Kidney (tissue), 14 donors: ENCODE results near the gene ARMC8. TPM values are rescaled to one million over a fixed set of nuclear protein-coding genes. Genes with fewer than 3 reads are reported as not detected.

Source experiments
- DNase-seq, 5 donors: peaks; one replicate each; pipeline ENCODE4 v3.0.0-alpha.2; 2013 to 2020
- FAIRE-seq: peaks from 2 replicates; lab custom pipeline; 2012; peaks lifted over from hg19 to GRCh38; lab: Jason Lieb, UNC
- H3K27ac ChIP-seq, 2 donors: one replicate each; pipeline ENCODE4 v1.7.0; 2013; ENCODE audit warnings: low read depth in 2 of 2, low read length in 2 of 2, inconsistent platforms in 1 of 2
- H3K27me3 ChIP-seq: one replicate; pipeline ENCODE4 v1.7.1; 2013; ENCODE audit warnings: low read length, inconsistent platforms; ENCODE audit not compliant: control insufficient read depth, insufficient read depth
- H3K36me3 ChIP-seq, 3 donors: one replicate each; pipeline versions ENCODE4 v1.7.0 to v1.7.1; 2013; ENCODE audit warnings: low read length in 3 of 3, control low read depth in 1 of 3, inconsistent platforms in 1 of 3; ENCODE audit not compliant: insufficient read depth in 3 of 3, control insufficient read depth in 2 of 3
- H3K4me1 ChIP-seq, 3 donors: one replicate each; pipeline versions ENCODE4 v1.7.0 to v1.7.1; 2013; ENCODE audit warnings: low read length in 3 of 3, inconsistent platforms in 1 of 3, low read depth in 1 of 3; ENCODE audit not compliant: control insufficient read depth in 2 of 3, insufficient read depth in 2 of 3
- H3K4me3 ChIP-seq, 3 donors: one replicate each; pipeline versions ENCODE4 v1.7.0 to v1.8.1; 2013; ENCODE audit warnings: low read length in 3 of 3, control low read depth in 1 of 3, inconsistent platforms in 1 of 3
- H3K9ac ChIP-seq, 3 donors: one replicate each; pipeline versions ENCODE4 v1.7.0 to v1.7.1; 2013; ENCODE audit warnings: low read length in 3 of 3, control low read depth in 1 of 3, inconsistent platforms in 1 of 3
- H3K9me3 ChIP-seq, 3 donors: one replicate each; pipeline versions ENCODE4 v1.7.0 to v1.7.1; 2013; ENCODE audit warnings: low read length in 3 of 3, control low read depth in 1 of 3, inconsistent platforms in 1 of 3; ENCODE audit not compliant: control insufficient read depth in 2 of 3, insufficient read depth in 1 of 3
- intact Hi-C: fragments of 100-400 bp; cut with DNase I; formaldehyde crosslinking; loops from one replicate; pipeline ENCODE4 v1.11.1; 2022
- polyA plus RNA-seq: library from polyadenylated mRNA; stranded (reverse); fragments of 350-450 nt; fragmentation: Illumina TruSeq; extraction: RNeasy Lipid Tissue Mini Kit (QIAGEN cat#74804); gene quantifications from one replicate; pipeline ENCODE4 v1.2.3, GENCODE V29; 2014; ENCODE audit warnings: low read depth, low replicate concordance; ENCODE audit not compliant: insufficient read depth
- total RNA-seq: library from RNA; stranded (reverse); fragmentation: NEBNext Ultra II Directional; extraction: Animal tissue kit (Norgen Biotek cat#: 25700); gene quantifications from one replicate; pipeline ENCODE4 v1.2.1, GENCODE V29; 2021
- TF ChIP-seq, protein P1 (sequence below): IDR thresholded peaks from 3 replicates; pipeline ENCODE4 v1.5.1; 2012; ENCODE audit warnings: mild to moderate bottlenecking, moderate library complexity, borderline replicate concordance; ENCODE audit not compliant: insufficient read depth; ENCODE audit errors: extremely low read depth
- donor health status: control.
- donor health status: control.
- donor health status: control.
- donor health status: control.
- donor health status: control.
- donor health status: DM: yes; HTN: yes; CAD: no.
- donor health status: Normal renal cell carcinoma (clear cell type).

The ARMC8 gene
- total and polyA plus RNA-seq, 2 donors from 2014 or later: 17.1 to 47.3 TPM

DNA sequence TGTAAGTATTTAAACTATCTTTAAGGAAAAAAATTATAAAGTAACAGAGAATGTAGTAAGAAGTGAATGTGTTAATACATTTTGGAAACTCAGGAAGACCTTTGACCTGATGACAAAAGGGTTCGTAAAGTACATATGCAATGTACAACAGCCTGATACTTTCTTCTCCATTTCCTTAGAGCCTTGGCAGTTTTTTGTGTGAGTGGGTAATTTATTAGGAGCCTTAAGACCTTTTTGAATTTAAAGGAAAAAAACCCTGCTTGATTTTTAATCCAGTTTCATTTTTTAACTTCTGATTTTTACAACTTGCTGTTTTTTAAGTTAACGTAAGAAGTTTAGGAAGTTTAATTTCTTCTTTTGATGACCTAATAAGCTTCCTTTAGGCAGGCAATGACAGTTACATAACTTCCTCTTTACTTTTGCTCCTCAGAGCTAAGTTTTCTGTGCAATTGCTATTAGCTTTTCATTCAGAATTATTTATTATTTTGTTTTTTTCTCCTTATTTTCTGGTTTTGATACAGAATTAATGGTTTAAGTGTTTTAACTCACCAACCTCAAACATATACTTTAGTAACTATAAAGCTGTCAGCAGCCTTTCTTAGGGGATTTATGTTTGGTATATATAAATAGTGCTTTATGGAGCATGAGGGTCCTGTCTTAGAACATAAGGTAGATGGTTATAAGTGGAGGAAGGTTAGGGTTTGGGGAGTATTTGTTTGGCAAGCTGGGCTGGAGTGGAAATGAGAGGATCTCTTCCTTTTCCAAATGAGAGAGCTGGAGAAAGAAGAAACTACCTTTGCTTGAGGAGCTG is 35.2 kb downstream of the ARMC8 start:
- Histone ChIP-seq H3K4me3 (no peak overlapping the region), H3K27ac (no peak overlapping the region), H3K27me3 (no peaks in the 10 kb centered on the region), H3K36me3 (peaks cover 7 to 18% (median 17%) of the 10 kb centered on the region in 3 donors), H3K4me1 (no peaks in the 10 kb centered on the region), H3K9ac (no peak overlapping the region), H3K9me3 (no peaks in the 10 kb centered on the region)
- FAIRE-seq (no peak), DNase-seq (peak in 3 of 5 donors; percentile 14 to 76 (median 50))
- intact Hi-C loops: no loop called here
- TF ChIP-seq, protein P1, sequence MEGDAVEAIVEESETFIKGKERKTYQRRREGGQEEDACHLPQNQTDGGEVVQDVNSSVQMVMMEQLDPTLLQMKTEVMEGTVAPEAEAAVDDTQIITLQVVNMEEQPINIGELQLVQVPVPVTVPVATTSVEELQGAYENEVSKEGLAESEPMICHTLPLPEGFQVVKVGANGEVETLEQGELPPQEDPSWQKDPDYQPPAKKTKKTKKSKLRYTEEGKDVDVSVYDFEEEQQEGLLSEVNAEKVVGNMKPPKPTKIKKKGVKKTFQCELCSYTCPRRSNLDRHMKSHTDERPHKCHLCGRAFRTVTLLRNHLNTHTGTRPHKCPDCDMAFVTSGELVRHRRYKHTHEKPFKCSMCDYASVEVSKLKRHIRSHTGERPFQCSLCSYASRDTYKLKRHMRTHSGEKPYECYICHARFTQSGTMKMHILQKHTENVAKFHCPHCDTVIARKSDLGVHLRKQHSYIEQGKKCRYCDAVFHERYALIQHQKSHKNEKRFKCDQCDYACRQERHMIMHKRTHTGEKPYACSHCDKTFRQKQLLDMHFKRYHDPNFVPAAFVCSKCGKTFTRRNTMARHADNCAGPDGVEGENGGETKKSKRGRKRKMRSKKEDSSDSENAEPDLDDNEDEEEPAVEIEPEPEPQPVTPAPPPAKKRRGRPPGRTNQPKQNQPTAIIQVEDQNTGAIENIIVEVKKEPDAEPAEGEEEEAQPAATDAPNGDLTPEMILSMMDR: no peak

DNA sequence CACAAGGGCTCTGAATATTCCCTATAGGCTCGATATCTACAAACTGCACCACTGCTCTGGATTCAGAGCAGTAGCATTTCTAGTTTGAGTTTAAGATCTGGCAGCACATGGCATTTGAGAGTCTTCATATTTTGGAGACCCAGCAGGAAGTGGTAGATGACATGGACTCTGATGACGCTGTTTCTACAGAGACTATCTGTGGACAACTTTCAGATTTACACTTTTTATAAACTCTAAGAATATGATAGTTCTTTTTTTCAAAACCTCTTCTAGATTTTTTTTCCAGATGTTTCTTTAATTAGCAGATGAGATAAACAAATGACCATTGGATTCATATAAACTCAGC is 35.8 kb downstream of the ARMC8 start:
- no peak for DNase-seq
- Histone ChIP-seq H3K4me3 (no peak overlapping the region), H3K36me3 (peaks cover 7 to 18% (median 17%) of the 10 kb centered on the region in 3 donors), H3K27me3 (no peaks in the 10 kb centered on the region), H3K9ac (no peak overlapping the region), H3K9me3 (no peaks in the 10 kb centered on the region), H3K27ac (no peak overlapping the region), H3K4me1 (no peaks in the 10 kb centered on the region)
- intact Hi-C loops: no loop called here
- TF ChIP-seq, protein P1: no peak
- FAIRE-seq: no peak

DNA sequence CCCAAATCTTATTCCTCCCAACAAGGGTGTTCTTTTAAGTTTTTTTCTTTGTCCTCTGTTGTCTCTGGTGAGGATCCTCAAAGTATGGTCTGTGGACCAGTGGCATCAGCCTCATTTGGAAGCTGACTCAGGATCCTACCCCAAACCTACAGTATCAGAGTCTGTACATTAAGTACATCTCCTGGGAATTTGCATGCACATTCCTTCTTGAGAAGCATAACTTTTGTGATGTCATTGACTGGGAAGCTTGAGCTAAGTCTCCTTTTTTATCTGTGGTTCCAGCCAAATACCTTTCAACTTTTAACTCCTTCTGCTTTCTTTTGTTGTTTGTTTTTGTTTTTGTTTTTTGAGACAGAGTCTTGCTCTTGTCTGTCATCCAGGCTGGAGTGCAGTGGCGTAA is 40.5 kb downstream of the ARMC8 start:
- no peaks in the 10 kb centered on the region for H3K4me1 ChIP-seq
- no peak overlapping the region for H3K27ac ChIP-seq
- DNase-seq: no peak
- TF ChIP-seq, protein P1: no peak
- FAIRE-seq: no peak
- intact Hi-C loops: no loop called here
- peaks cover 9 to 25% (median 21%) of the 10 kb centered on the region in 3 donors for H3K36me3 ChIP-seq
- no peaks in the 10 kb centered on the region for H3K27me3 ChIP-seq
- H3K4me3 ChIP-seq: no peak overlapping the region
- H3K9ac ChIP-seq: no peak overlapping the region
- no peaks in the 10 kb centered on the region for H3K9me3 ChIP-seq
